GM18498 (cell line): ENCODE measurements around the gene CAD.
"Not testable (repeated sequence)": the region's sequence is repeated elsewhere in the genome, so short reads cannot be mapped to it uniquely, and the experiment has no call there.

ENCODE experiments used
- ATAC-seq: cut with Tn5 transposase; IDR thresholded peaks from one replicate; pipeline ENCODE4 v1.9.1; 2021; ENCODE audit warnings: mild to moderate bottlenecking, moderate library complexity; ENCODE audit not compliant: unreplicated experiment

The CAD gene

GRCh38 chr2:27198068-27198467 lies 19.1 kb upstream of the CAD start:
- ATAC-seq, result not testable (repeated sequence)

DNA sequence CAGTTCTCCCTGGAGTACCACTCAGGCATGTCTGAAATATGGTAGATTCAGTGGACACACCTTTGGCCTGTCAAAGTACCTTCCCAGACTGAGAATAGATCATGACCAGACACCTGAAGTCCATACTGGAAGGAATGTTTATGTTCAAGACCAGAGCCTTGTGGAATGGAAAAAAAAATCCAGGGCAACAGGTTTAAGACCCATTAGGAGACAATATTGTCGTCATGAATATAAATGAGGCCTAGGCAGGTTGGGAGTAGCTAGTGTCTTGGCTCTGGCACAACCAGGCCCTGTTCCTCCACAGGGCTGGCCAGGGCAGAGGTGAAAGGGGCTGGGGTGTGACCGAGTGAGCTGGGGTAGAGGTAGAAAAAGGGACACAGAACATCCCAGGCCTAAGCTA lies 18.5 kb upstream of the CAD start:
- no peak for ATAC-seq

- no peak for ATAC-seq
Measured at GRCh38 chr2:27199241-27199640, 17.9 kb upstream of the CAD start.

GRCh38 chr2:27201675-27202074 lies 15.5 kb upstream of the CAD start:
- no peak for ATAC-seq

DNA sequence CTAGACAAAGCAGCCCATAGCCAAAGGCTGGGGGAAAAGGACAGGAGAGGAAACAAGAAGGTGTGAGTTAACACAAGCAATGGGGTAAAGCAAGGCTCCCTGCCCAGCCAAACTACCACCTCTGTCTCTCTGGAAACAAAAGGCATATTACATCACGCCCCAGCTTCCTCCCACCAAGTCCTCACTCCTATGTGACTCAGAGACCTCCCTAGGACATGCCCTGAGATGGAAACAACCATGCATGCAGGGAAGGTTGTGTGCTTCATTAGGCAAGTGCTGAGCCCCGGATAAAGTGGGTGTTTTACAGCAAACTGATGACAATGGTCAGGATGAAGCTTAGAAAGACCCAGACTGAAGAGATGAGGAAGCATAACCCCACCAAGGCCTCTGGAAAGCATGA lies 14.3 kb upstream of the CAD start:
- ATAC-seq, result no peak

DNA sequence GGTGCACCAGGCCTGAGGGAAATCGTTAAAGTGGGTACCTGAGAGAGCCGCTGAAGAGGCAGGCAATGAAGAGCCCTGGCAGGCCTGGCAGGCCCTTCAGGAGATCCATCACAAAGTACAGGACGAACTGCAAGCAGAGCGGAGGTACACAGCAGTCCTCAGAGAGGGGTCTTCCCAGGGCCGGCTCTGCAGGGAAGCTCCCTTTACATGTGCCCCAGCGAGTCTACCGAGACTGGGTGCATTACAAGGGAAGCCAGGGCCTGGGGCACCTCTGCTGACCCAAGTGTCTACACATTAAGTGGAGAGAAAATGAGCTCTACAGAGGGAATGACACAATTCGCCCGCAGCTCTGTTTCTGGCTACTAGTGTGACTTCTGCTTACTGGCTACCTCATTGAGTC lies 13.4 kb upstream of the CAD start:
- ATAC-seq, result no peak

- no peak for ATAC-seq
Measured at GRCh38 chr2:27204566-27204965, 12.6 kb upstream of the CAD start.

GRCh38 chr2:27205206-27205605 lies 12.0 kb upstream of the CAD start:
- no peak for ATAC-seq

DNA sequence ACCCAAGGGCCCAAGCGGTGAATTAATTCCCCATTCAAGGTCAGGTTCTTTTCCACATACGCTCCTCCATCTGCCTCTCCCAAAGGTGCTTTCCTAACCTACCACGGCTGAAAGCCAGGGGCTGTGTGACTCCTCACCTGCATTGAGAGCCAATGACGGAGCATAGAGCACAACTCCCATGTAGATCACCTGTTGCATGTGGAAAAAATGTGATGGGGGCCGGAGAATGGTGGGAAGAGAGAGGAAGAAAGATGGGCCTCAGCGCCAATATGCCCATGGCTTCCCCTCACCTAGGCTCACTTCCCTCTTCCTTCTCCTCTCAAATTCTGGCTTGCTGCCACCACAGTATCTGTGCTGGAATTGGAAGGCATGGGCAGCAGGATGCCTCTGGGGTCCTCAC lies 10.8 kb upstream of the CAD start:
- no peak for ATAC-seq

GRCh38 chr2:27208486-27209050 lies 8.6 kb upstream of the CAD start:
- ATAC-seq, result no peak

- ATAC-seq, result no peak
Measured at GRCh38 chr2:27209621-27210401, 7.4 kb upstream of the CAD start.

- peak; percentile 2 for ATAC-seq
Measured at GRCh38 chr2:27211241-27211942, 5.8 kb upstream of the CAD start.

DNA sequence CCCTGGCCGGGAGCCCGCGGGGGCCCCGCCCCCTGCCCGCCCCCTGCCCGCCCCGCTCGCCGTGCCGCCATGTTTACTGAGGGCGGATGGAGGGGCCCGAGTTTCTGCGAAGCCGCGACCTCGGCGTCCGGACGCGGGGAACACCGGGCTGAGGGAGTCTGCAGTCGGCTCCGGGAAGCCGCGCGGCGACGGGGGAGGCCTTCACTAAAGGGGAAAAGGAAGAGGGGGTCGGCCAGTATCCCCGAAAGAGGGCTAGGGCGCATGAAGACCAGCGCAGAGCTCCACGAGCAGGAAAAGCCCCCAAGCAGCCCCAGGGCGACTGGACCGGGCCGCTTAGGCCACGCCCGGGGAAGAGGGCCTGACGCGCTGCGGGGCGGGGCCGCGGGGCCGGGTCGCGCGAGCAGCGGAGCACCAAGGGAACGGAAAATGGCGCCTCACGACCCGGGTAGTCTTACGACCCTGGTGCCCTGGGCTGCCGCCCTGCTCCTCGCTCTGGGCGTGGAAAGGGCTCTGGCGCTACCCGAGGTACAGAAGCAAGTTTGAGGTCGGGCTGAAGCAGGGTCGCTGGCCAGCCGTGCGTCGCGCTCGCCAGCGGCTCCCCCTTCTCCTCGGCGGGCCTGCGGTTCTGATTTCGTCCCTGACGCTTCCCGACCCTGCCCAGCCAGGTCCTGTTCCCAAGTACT lies 5.1 kb upstream of the CAD start, which contains the start of the genes ATRAID and SLC5A6:
TSS of gene ATRAID (plus strand) at position 99 of the 683 bp plus-strand sequence. CDS start at position 427, 328 bp downstream.
TSS of gene SLC5A6 (minus strand) at position 326 of the 683 bp plus-strand sequence. CDS start 4,618 bp downstream, outside the sequence.
- peak; percentile 81 for ATAC-seq

DNA sequence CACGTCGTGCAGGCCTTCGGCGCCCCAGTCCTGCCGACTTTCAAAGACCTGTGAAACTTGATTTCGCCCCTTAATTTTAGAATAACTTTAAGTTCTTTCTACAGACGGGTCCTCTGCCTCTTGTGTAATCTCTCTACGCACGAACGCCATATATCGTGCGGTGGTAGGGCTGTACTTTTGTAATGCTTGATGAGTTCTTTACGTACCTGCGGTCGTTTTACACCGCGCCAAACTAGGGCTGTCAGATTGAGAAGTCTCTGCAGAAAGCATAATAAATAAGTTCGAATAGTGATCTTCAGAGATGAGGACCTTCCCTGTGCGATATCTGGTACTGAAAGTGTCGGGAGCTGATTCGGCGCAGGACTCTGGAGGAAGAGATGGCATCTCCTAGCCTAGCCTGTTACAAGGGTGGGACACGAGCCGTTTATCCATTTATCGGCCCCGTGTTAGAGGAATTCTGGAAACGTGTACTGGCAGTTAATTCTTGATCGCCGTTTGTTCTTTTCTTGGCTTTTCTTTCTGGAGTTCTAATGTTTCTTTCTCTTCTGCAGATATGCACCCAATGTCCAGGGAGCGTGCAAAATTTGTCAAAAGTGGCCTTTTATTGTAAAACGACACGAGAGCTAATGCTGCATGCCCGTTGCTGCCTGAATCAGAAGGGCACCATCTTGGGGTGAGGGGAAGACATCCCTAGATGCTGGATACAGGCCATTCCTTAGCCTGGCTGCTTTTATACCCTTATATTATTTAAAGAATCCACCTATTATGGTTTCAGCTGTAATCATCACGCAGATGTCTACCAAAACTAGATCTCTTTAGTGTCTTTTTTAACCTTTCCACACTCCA lies 4.3 kb upstream of the CAD start:
- peak; percentile 10 for ATAC-seq

DNA sequence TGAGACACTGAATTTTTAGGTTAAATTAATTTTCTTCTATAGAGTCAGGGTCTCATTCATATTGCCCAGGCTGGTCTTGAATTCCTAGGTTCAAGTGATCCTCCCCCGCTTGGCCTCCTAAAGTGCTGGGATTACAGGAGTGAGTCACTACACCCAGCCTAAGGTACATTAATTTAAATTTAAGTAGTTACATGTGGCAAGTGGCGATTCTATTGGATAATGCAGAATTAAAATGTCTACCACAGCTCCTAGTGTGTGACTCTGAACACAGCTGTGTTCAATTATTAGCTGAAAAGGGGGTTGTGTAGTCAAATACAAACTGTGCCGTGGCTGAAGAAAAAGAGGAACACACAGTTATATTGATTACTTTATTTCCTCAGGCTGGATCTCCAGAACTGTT lies 2.2 kb upstream of the CAD start:
- ATAC-seq, result no peak

DNA sequence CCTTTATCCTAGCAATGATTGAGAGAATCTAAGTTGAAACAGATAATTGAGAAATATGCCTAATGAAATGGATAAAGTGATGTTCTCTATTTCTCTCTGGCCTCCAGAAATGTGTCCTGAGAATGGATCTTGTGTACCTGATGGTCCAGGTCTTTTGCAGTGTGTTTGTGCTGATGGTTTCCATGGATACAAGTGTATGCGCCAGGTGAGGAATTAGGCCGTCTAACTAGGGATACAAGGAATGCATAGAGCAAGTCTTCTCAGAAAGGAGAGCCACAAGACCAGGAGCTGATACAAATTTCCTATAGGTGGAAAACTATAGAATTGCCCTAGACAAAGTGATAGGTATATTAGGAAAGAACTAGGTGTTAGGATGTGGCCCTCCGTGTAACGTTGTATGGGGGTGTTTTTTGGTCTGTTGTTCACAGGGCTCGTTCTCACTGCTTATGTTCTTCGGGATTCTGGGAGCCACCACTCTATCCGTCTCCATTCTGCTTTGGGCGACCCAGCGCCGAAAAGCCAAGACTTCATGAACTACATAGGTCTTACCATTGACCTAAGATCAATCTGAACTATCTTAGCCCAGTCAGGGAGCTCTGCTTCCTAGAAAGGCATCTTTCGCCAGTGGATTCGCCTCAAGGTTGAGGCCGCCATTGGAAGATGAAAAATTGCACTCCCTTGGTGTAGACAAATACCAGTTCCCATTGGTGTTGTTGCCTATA lies 592 bp upstream of the CAD start:
- ATAC-seq, result no peak

- ATAC-seq, result no peak
Measured at GRCh38 chr2:27218614-27219013, 1.4 kb downstream of the CAD start.

DNA sequence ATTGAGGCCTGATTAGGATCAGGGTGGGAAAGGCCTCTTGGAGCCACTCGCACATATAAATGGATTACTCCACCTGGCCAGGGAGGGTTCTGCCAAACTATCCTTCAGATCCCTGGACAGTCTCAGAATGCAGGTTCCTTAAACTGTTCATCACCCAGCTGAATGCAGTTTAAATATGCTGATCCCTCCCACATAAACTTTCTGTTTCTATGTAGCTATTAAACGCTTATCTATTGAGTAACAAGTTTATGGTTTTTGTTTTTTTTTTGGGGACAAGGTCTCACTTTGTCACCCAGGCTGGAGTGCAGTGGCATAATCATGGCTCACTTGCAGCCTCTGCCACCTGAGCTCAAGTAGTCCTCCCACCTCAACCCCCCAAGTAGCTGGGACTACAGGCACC lies 1.9 kb downstream of the CAD start:
- ATAC-seq, result no peak

DNA sequence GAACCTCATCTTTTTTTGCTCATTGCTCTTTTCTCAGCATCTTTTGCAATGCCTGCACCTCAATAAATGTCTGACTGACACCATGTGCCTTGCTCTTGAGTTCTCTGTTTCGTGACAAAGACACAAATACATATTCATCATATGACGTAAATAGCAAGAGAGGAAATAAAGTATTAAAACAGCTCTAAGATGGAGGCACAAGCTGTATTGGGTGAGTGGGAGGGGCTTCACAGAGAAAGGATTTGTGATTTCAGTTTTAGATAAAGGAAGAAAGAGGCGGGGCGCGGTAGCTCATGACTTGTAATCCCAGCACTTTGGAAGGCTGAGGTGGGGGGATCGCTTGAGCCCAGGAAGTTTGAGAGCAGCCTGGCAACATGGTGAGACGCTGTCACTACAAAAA lies 2.9 kb downstream of the CAD start:
- no peak for ATAC-seq

DNA sequence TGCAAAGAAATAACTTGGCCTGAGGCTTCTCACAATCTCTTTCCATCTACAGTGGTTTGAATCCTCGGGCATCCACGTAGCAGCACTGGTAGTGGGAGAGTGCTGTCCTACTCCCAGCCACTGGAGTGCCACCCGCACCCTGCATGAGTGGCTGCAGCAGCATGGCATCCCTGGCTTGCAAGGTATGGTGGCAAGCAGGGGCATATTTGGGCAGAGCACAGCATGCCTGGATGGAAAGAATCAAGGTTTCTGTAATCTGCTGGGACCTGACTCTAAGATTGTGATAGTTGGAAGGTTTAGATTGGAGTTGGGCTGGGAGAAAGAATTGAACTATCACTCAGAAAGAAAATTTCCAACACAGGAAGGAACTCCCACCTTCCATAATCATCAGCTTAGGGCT lies 4.0 kb downstream of the CAD start:
- ATAC-seq, result no peak
